Neural cell (in vitro differentiated cells): ENCODE measurements around the gene SMIM7.

Experiments
- CTCF ChIP-seq: fragments of 450-650 bp; IDR thresholded peaks from 2 replicates; pipeline ENCODE4 v1.5.1; 2014; ENCODE audit warnings: antibody characterized with exemption, mild to moderate bottlenecking, moderate library complexity; ENCODE audit not compliant: poor library complexity, severe bottlenecking
- EP300 ChIP-seq: fragments of 450-650 bp; conservative IDR thresholded peaks from 2 replicates; pipeline ENCODE4 v1.6.1; 2014; ENCODE audit warnings: antibody characterized with exemption, mild to moderate bottlenecking, moderate library complexity; ENCODE audit not compliant: poor library complexity, severe bottlenecking
- EZH2 ChIP-seq: fragments of 200-600, 300-800 bp; shearing (Covaris generic), sonication (generic); IDR thresholded peaks from 2 replicates; pipeline ENCODE4 v1.6.1; 2014; ENCODE audit warnings: antibody characterized with exemption, low read length, borderline replicate concordance, mild to moderate bottlenecking; ENCODE audit not compliant: insufficient read depth, poor library complexity, severe bottlenecking
- POLR2AphosphoS5 ChIP-seq: IDR thresholded peaks from 2 replicates; pipeline ENCODE4 v1.6.1; 2012
- REST ChIP-seq: IDR thresholded peaks from 2 replicates; pipeline ENCODE4 v1.6.1; 2012; ENCODE audit warnings: borderline replicate concordance
- TAF1 ChIP-seq: IDR thresholded peaks from 2 replicates; pipeline ENCODE4 v1.6.1; 2012; ENCODE audit warnings: low read depth

- TF ChIP-seq POLR2AphosphoS5 (no peak), CTCF (no peak), REST (no peak), EP300 (no peak), EZH2 (no peak), TAF1 (no peak)
These were observed 7.1 kb downstream of the SMIM7 start for GRCh38 chr19:16652854-16653253.
